NCI-H146 treated with DMSO at 0.1 percent for 48 hours (cell line): ENCODE measurements around the gene TUBA1C.
A peak's percentile ranks its signal among the peaks of the same experiment; 100 is the strongest.

ENCODE experiments used
- DNase-seq: peaks from one replicate; lab custom pipeline; 2025; ENCODE audit not compliant: unreplicated experiment; lab: John Stamatoyannopoulos, UW

TUBA1C gene

GRCh38 chr12:49264873-49265792, at the start of gene TUBA1C:
TSS of gene TUBA1C (plus strand) at chr12:49265082. CDS start at chr12:49265182, 100 bp downstream.
- DNase-seq = peak; percentile 89

GRCh38 chr12:49219417-49220026, 45.4 kb upstream of the TUBA1C start:
- no peak for DNase-seq

- DNase-seq = no peak
Measured at GRCh38 chr12:49220972-49221371, 43.9 kb upstream of the TUBA1C start.

GRCh38 chr12:49223122-49223521, 41.8 kb upstream of the TUBA1C start:
- no peak for DNase-seq

GRCh38 chr12:49223590-49224369, 41.1 kb upstream of the TUBA1C start:
- DNase-seq = no peak

- DNase-seq = no peak
Measured at GRCh38 chr12:49225576-49226166, 39.2 kb upstream of the TUBA1C start.

- DNase-seq = no peak
Measured at GRCh38 chr12:49227713-49228112, 37.2 kb upstream of the TUBA1C start.

GRCh38 chr12:49228653-49229052, 36.2 kb upstream of the TUBA1C start:
- no peak for DNase-seq

GRCh38 chr12:49230176-49230804, 34.6 kb upstream of the TUBA1C start:
- peak; percentile 51 for DNase-seq

- DNase-seq = no peak
Measured at GRCh38 chr12:49230805-49231194, 34.1 kb upstream of the TUBA1C start.

GRCh38 chr12:49231878-49232655, 32.8 kb upstream of the TUBA1C start:
- DNase-seq = peak; percentile 50

GRCh38 chr12:49232940-49233841, 31.7 kb upstream of the TUBA1C start:
- DNase-seq = peak; percentile 77

- DNase-seq = no peak
Measured at GRCh38 chr12:49233842-49234526, 30.9 kb upstream of the TUBA1C start.

- DNase-seq = no peak
Measured at GRCh38 chr12:49236423-49236822, 28.5 kb upstream of the TUBA1C start.

GRCh38 chr12:49243631-49244030, 21.3 kb upstream of the TUBA1C start:
- DNase-seq = no peak

- DNase-seq = no peak
Measured at GRCh38 chr12:49244176-49244575, 20.7 kb upstream of the TUBA1C start.

- DNase-seq = no peak
Measured at GRCh38 chr12:49251357-49251756, 13.5 kb upstream of the TUBA1C start.

GRCh38 chr12:49253033-49253623, 11.8 kb upstream of the TUBA1C start:
- DNase-seq = no peak
